Activated T-helper 2 cell treated with anti-CD3 and anti-CD28 coated beads, Interferon-gamma antibody, Interleukin-2, Interleukin-4, amounts not matched to agents 10 μg/mL and 5 μg/mL and 100 μg/mL, durations not matched to agents 14 hours and 24 hours and 36 hours (primary cell): ENCODE measurements around the gene TOGARAM1. TPM values are rescaled to one million over a fixed set of nuclear protein-coding genes. Genes with fewer than 3 reads are reported as not detected.

ENCODE experiments used
- DNase-seq: peaks from one replicate; pipeline ENCODE4 v3.0.0; 2021; ENCODE audit warnings: low spot score
- H3K27ac Mint-ChIP-seq: one replicate; pipeline ENCODE4 v1.8.0; 2021; ENCODE audit warnings: mixed read lengths
- H3K27me3 Mint-ChIP-seq: one replicate; pipeline ENCODE4 v1.8.0; 2021; ENCODE audit warnings: low read depth, mixed read lengths
- H3K36me3 Mint-ChIP-seq: one replicate; pipeline ENCODE4 v1.8.0; 2021; ENCODE audit warnings: low read depth, mixed read lengths
- H3K4me1 Mint-ChIP-seq: one replicate; pipeline ENCODE4 v1.8.0; 2021; ENCODE audit warnings: low read depth, mixed read lengths
- H3K4me3 Mint-ChIP-seq: one replicate; pipeline ENCODE4 v1.8.0; 2021; ENCODE audit warnings: low read depth, mild to moderate bottlenecking, moderate library complexity, mixed read lengths
- H3K9me3 Mint-ChIP-seq: one replicate; pipeline ENCODE4 v1.8.0; 2021; ENCODE audit warnings: mixed read lengths
- intact Hi-C: fragments of 100-400 bp; cut with micrococcal nuclease; formaldehyde crosslinking; loops from one replicate; pipeline ENCODE4 v1.15.1; 2023
- total RNA-seq: library from RNA; stranded (reverse); gene quantifications from 2 replicates; pipeline ENCODE4 v1.2.3, GENCODE V29; 2022

Gene TOGARAM1, protein sequence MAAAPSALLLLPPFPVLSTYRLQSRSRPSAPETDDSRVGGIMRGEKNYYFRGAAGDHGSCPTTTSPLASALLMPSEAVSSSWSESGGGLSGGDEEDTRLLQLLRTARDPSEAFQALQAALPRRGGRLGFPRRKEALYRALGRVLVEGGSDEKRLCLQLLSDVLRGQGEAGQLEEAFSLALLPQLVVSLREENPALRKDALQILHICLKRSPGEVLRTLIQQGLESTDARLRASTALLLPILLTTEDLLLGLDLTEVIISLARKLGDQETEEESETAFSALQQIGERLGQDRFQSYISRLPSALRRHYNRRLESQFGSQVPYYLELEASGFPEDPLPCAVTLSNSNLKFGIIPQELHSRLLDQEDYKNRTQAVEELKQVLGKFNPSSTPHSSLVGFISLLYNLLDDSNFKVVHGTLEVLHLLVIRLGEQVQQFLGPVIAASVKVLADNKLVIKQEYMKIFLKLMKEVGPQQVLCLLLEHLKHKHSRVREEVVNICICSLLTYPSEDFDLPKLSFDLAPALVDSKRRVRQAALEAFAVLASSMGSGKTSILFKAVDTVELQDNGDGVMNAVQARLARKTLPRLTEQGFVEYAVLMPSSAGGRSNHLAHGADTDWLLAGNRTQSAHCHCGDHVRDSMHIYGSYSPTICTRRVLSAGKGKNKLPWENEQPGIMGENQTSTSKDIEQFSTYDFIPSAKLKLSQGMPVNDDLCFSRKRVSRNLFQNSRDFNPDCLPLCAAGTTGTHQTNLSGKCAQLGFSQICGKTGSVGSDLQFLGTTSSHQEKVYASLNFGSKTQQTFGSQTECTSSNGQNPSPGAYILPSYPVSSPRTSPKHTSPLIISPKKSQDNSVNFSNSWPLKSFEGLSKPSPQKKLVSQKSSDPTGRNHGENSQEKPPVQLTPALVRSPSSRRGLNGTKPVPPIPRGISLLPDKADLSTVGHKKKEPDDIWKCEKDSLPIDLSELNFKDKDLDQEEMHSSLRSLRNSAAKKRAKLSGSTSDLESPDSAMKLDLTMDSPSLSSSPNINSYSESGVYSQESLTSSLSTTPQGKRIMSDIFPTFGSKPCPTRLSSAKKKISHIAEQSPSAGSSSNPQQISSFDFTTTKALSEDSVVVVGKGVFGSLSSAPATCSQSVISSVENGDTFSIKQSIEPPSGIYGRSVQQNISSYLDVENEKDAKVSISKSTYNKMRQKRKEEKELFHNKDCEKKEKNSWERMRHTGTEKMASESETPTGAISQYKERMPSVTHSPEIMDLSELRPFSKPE (N-terminal part only)
- 7.3 and 11.1 TPM in 2 replicates for total RNA-seq

DNA sequence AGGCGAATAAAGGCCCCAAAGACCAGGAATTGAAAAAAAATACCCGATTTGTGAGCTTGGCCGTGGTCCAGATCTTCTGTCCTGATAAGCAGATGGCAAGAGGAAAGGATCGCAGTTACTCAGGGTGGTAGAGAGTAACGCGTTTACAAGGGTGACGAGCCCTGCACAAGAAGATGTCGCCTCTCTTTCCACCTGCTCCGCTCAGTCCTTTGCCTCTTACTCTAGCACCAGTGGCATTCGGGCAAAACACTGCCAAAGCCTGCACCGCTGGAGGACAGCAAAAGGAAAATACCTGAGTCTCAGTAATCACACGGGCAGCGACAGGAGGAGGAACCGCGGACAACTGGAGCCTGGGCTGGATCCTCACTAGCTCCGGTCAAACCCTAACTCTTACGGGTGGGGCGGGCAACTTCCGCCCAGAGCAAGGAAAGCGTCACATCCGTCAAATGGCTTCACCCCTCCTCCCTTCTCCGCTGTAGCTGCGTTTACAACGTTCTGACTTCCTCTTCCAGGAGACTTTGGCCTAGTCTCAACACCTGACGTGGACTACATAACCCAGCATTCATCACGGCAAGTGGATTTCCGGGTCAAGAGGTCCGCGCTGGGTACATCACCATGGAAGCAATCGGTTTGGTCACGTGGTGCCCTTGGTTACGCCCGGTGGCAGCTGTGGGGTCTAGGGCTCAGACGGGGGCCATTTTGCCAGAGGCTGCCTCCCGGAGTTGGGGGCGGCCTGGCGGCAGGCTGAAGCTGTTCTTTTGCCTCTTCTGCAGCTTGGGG lies at the start of gene TOGARAM1, which contains the start of gene KLHL28:
TSS of gene TOGARAM1 (plus strand) at position 637 of the 780 bp plus-strand sequence. CDS start 232 bp downstream, outside the sequence.
TSS of gene KLHL28 (minus strand) at position 394 of the 780 bp plus-strand sequence. CDS start 16,019 bp downstream, outside the sequence.
- Mint-ChIP-seq H3K27ac (no peak within 1 kb of the TSS), H3K4me1 (peaks cover 39% of the 10 kb centered on the region), H3K36me3 (peaks cover 12% of the 10 kb centered on the region), H3K9me3 (no peaks in the 10 kb centered on the region), H3K4me3 (no peak within 1 kb of the TSS), H3K27me3 (no peaks in the 10 kb centered on the region)
- peak; percentile 95 for DNase-seq
- intact Hi-C loops = loop anchor here (1.0 to 5.0 kb wide), 7 partner anchors 17 to 306 kb away; partner anchors contain the start of genes FKBP3, MIS18BP1 and PRPF39

DNA sequence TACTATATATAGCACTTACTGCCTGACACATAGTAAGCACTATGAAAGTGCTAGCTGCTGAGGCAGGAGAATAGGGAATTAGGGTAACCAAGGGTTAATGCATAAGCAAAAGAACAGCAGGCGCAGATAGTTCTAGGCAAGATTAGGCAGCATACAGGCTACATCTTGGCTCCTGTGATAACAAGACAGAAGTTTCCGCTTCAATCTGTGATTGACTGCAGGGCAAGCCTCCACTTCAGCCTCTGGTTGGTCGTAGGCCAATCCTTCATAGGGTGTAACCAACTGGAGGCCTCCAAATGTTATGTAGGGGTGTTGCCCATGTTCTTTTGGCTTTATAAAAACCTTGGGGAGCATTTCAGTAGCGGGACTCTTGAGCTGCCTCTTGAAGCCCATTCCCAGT lies 47.1 kb upstream of the TOGARAM1 start:
- Mint-ChIP-seq H3K36me3 (peaks cover 4% of the 10 kb centered on the region), H3K27ac (no peak overlapping the region), H3K4me1 (peaks cover 3% of the 10 kb centered on the region), H3K9me3 (peaks cover 5% of the 10 kb centered on the region), H3K4me3 (no peak overlapping the region), H3K27me3 (peaks cover 27% of the 10 kb centered on the region)
- no peak for DNase-seq
- intact Hi-C loops = loop anchor here (1.0 kb wide), 1 partner anchor 353 kb away; no protein-coding TSS in a partner anchor

DNA sequence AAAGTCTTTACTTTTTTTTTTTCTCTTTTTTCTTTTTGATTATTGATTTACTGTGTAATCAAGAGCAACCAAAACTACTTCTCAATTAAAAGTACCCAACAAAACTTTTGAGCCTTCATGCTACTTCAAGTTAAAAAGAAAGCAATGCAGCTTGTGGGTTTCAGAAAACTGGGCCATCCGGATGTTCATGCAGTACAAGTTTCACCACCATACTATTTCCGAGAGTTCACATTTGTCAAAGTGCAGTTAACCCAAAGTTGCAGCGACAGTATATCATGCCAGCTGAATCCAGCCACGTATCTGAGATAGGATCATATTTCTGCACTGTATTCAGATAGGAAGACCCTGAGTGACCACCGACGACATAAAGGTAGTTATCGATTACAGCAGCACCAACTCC lies 33.2 kb upstream of the TOGARAM1 start:
- intact Hi-C loops = no loop called here
- no peak for DNase-seq
- Mint-ChIP-seq H3K36me3 (peaks cover 16% of the 10 kb centered on the region), H3K27ac (no peak overlapping the region), H3K9me3 (no peaks in the 10 kb centered on the region), H3K27me3 (no peaks in the 10 kb centered on the region), H3K4me1 (peaks cover 4% of the 10 kb centered on the region), H3K4me3 (no peak overlapping the region)

DNA sequence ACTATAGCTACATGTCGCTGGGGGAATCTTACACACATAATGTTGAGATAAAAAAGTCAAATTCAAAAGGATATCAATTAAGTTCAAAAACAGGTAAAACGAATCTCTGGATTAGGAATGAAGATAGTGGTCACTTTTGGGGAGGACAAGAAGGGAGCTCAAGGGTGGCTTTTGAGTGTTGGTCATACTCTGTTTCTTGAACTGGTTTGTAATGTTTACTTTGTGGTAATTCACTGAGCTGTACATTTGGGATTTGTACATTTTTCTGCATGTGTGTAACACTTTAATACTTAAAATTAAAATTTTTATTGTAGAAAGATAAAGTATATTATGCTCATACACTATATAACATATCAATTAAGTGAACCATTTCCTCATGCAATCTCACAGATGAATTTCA lies 26.8 kb upstream of the TOGARAM1 start:
- H3K27me3 Mint-ChIP-seq = no peaks in the 10 kb centered on the region
- peaks cover 46% of the 10 kb centered on the region for H3K36me3 Mint-ChIP-seq
- intact Hi-C loops = no loop called here
- no peak overlapping the region for H3K4me3 Mint-ChIP-seq
- H3K27ac Mint-ChIP-seq = no peak overlapping the region
- no peak for DNase-seq
- peaks cover 6% of the 10 kb centered on the region for H3K9me3 Mint-ChIP-seq
- peaks cover 6% of the 10 kb centered on the region for H3K4me1 Mint-ChIP-seq

DNA sequence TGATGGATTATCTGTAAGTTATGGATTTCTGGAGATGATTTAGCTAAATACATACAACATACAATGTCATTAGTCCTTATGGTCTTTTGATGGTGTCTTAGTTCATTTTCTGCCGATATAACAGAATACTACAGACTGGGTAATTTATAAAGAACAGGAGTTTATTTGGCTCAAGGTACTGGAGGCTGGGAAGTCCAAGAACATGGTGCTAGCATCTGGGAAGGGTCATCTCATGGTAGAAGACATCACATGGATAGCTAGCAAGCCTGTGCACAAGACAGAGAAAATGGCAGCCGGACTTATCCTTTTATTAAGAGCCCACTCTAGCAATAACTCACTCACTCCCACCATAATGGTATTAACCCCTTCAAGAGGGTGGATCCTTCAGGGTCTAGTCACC lies 24.4 kb upstream of the TOGARAM1 start:
- Mint-ChIP-seq H3K27me3 (no peaks in the 10 kb centered on the region), H3K4me3 (no peak overlapping the region), H3K4me1 (peaks cover 21% of the 10 kb centered on the region), H3K36me3 (peaks cover 63% of the 10 kb centered on the region), H3K27ac (no peak overlapping the region), H3K9me3 (peaks cover 6% of the 10 kb centered on the region)
- no peak for DNase-seq
- intact Hi-C loops = no loop called here

DNA sequence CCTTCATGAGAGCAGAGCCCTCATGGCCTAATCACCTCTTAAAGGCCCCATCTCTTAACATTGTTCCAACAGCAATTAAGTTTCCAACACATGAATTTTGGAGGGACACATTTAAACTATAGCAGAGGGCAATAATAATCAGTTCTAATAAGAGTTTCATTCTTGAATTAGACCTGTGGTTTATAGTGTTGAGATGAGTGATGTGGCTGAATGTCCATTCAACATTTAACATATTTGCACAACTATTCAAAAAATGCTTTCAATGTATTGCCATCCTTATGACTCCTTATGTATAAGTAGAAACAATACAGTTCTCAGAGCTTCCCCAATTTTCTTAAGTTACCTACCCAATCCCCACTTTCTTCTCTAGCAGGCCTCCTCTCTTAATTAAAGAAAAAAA lies 21.8 kb upstream of the TOGARAM1 start:
- intact Hi-C loops = no loop called here
- no peak for DNase-seq
- Mint-ChIP-seq H3K27ac (peak overlapping the region; percentile 56), H3K4me3 (no peak overlapping the region), H3K36me3 (peaks cover 73% of the 10 kb centered on the region), H3K27me3 (no peaks in the 10 kb centered on the region), H3K4me1 (peaks cover 23% of the 10 kb centered on the region), H3K9me3 (peaks cover 6% of the 10 kb centered on the region)

DNA sequence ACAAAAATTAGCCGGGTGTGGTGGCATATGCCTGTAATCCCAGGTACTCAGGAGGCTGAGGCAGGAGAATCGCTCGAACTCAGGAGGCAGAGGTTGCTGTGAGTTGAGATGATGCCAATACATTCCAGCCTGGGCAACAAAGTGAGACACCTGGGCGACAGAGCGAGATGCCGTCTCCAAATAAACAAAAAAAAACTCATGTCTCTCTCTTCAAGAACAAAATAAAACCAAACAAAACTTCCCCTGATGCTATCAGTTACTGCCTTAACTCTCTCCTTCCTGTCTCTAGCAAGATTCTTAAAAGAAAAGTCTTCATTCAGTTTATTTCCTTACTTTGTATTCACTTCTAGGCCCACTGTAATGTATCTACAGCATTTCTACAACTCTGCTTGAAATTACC lies 21.0 kb upstream of the TOGARAM1 start:
- Mint-ChIP-seq H3K36me3 (peaks cover 79% of the 10 kb centered on the region), H3K9me3 (peaks cover 6% of the 10 kb centered on the region), H3K27ac (peak overlapping the region; percentile 56), H3K4me1 (peaks cover 23% of the 10 kb centered on the region), H3K4me3 (no peak overlapping the region), H3K27me3 (no peaks in the 10 kb centered on the region)
- no peak for DNase-seq
- intact Hi-C loops = no loop called here

DNA sequence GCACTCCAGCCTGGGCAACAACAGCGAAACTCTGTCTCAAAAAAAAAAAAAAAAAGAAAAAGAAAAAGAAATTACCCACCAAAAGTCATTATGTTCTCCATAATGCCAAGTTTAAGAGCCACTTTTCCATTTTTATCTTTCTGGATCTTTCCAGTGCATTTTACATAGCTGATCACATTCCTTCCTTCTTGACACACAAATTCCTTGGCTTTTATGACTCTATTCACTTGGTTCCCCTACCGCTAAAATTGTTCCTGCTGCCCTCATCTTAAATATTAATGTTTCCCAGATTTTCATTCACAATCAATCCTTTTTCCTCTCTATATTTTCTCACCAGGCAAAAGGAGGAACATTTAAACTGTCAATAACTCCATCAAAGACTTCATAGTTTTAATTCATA lies 20.4 kb upstream of the TOGARAM1 start:
- intact Hi-C loops = no loop called here
- H3K27me3 Mint-ChIP-seq = no peaks in the 10 kb centered on the region

DNA sequence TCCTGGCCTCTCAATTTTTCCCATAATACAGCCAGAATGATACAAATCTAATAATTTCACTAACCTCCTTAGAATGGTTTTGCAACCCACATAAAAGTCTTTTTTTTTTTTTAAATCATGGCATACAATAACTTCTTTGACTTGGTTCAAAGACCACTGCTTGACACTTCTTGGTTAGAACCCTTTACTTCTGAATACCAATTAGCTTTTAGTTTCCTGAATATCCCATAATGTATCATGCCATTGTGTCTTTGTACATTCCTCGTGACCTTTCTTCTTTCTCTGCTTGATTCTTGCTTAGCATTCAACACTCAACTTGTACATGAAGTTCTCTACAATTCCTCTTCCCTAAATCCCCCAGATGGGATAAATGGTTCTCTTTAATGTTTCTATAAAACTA lies 19.6 kb upstream of the TOGARAM1 start:
- intact Hi-C loops = no loop called here
- Mint-ChIP-seq H3K27me3 (no peaks in the 10 kb centered on the region), H3K36me3 (peaks cover 76% of the 10 kb centered on the region), H3K9me3 (peaks cover 14% of the 10 kb centered on the region), H3K4me3 (no peak overlapping the region), H3K4me1 (peaks cover 23% of the 10 kb centered on the region), H3K27ac (no peak overlapping the region)
- DNase-seq = no peak

More for the DNA sequence above, 20.4 kb upstream of the TOGARAM1 start:
- H3K9me3 Mint-ChIP-seq = peaks cover 6% of the 10 kb centered on the region
- H3K36me3 Mint-ChIP-seq = peaks cover 73% of the 10 kb centered on the region
- H3K27ac Mint-ChIP-seq = peak overlapping the region; percentile 15
- peaks cover 23% of the 10 kb centered on the region for H3K4me1 Mint-ChIP-seq
- no peak overlapping the region for H3K4me3 Mint-ChIP-seq
- no peak for DNase-seq

DNA sequence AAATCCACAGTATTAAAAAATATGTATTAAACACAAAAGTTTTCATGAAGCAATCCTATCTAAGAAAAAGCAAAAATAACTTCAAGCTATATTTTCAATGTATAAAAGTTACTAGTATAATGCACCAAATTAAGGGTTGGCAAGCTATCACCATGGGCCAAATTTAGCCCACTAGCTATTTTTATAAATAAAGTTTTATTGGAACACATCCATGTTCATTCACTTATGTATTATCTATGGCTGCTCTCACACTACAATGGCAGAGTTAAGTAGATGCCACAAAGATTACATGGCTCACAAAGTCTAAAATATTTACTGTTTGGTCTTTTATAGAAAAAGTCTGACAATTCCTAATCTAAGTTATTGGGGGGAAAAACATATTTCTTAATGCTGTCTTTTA lies 17.9 kb upstream of the TOGARAM1 start:
- H3K9me3 Mint-ChIP-seq = peaks cover 22% of the 10 kb centered on the region
- H3K4me3 Mint-ChIP-seq = no peak overlapping the region
- intact Hi-C loops = loop anchor here (2.0 kb wide), 1 partner anchor 17 kb away; the partner anchor contains the start of gene KLHL28
- peaks cover 75% of the 10 kb centered on the region for H3K36me3 Mint-ChIP-seq
- no peak for DNase-seq
- no peaks in the 10 kb centered on the region for H3K27me3 Mint-ChIP-seq
- H3K27ac Mint-ChIP-seq = no peak overlapping the region
- peaks cover 23% of the 10 kb centered on the region for H3K4me1 Mint-ChIP-seq

DNA sequence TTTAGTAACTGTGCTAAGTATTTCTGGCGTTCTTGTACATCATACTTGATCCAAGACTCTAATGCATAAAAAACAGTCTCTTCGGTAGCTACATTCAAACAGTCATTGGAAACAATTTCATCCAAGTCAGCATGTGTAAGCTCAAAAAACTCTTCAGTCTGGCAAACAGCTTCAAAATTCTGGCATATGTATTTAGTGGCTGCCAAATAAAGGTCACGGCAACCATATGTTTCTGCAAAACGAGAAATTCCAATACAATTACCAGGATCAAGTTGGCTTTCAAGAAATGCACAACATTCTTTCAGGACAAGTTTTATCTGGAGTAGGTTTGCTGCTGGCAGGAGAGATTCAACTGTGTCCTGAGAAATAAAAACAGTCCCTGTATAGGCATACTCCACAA lies 16.7 kb upstream of the TOGARAM1 start:
- no peak for DNase-seq
- Mint-ChIP-seq H3K4me1 (peaks cover 20% of the 10 kb centered on the region), H3K9me3 (peaks cover 15% of the 10 kb centered on the region), H3K4me3 (no peak overlapping the region), H3K36me3 (peaks cover 68% of the 10 kb centered on the region), H3K27ac (no peak overlapping the region), H3K27me3 (no peaks in the 10 kb centered on the region)
- intact Hi-C loops = loop anchor here (2.0 kb wide), 1 partner anchor 16 kb away; the partner anchor contains the start of gene KLHL28
